Hematopoietic multipotent progenitor cell treated with erythropoietin and hydrocortisone succinate and interleukin-3 and kit ligand, for 17 days (in vitro differentiated cells): ENCODE results near the gene FCRL6.

ENCODE experiments used
- DNase-seq: peaks from one replicate; pipeline ENCODE4 v3.0.0-alpha.2; 2015; ENCODE audit warnings: low spot score

FCRL6 gene

GRCh38 chr1:159802111-159802510 lies at the start of gene FCRL6:
TSS of gene FCRL6 (plus strand) at chr1:159802360. CDS start at chr1:159802425, 65 bp downstream.
- no peak for DNase-seq

GRCh38 chr1:159753386-159753785 lies 48.8 kb upstream of the FCRL6 start:
- DNase-seq: no peak

- DNase-seq: no peak
Observed at GRCh38 chr1:159755451-159756007, 46.6 kb upstream of the FCRL6 start.

GRCh38 chr1:159756397-159756796 lies 45.8 kb upstream of the FCRL6 start:
- no peak for DNase-seq

- DNase-seq: no peak
Observed at GRCh38 chr1:159763686-159764085, 38.5 kb upstream of the FCRL6 start.

- no peak for DNase-seq
Observed at GRCh38 chr1:159765806-159766205, 36.4 kb upstream of the FCRL6 start.

GRCh38 chr1:159771127-159771895 lies 30.8 kb upstream of the FCRL6 start:
- DNase-seq: no peak

- DNase-seq: no peak
Observed at GRCh38 chr1:159774465-159774864, 27.7 kb upstream of the FCRL6 start.

GRCh38 chr1:159775716-159776115 lies 26.4 kb upstream of the FCRL6 start:
- DNase-seq: no peak

- DNase-seq: no peak
Observed at GRCh38 chr1:159778266-159778665, 23.9 kb upstream of the FCRL6 start.

- DNase-seq: no peak
Observed at GRCh38 chr1:159779403-159779851, 22.7 kb upstream of the FCRL6 start.

- peak; percentile 82 for DNase-seq
Observed at GRCh38 chr1:159780583-159781582, 21.3 kb upstream of the FCRL6 start, which contains the start of gene DUSP23. TSS of gene DUSP23 (plus strand) at chr1:159780962. CDS start at chr1:159781101, 139 bp downstream.

- DNase-seq: no peak
Observed at GRCh38 chr1:159781992-159782391, 20.2 kb upstream of the FCRL6 start.

GRCh38 chr1:159783724-159784123 lies 18.4 kb upstream of the FCRL6 start:
- DNase-seq: no peak

- DNase-seq: no peak
Observed at GRCh38 chr1:159786465-159786864, 15.7 kb upstream of the FCRL6 start.

- DNase-seq: no peak
Observed at GRCh38 chr1:159786966-159787365, 15.2 kb upstream of the FCRL6 start.

GRCh38 chr1:159790237-159790917 lies 11.8 kb upstream of the FCRL6 start:
- peak; percentile 12 for DNase-seq

GRCh38 chr1:159791031-159791430 lies 11.1 kb upstream of the FCRL6 start:
- no peak for DNase-seq

- DNase-seq: no peak
Observed at GRCh38 chr1:159791461-159791860, 10.7 kb upstream of the FCRL6 start.

GRCh38 chr1:159795534-159795933 lies 6.6 kb upstream of the FCRL6 start:
- DNase-seq: no peak

- DNase-seq: peak; percentile 48
Observed at GRCh38 chr1:159798893-159799292, 3.3 kb upstream of the FCRL6 start.
